Activated gamma-delta T cell (primary cell): ENCODE data around the gene COL1A2.

ENCODE experiments used
- DNase-seq: peaks from one replicate; lab custom pipeline; 2025; lab: John Stamatoyannopoulos, UW
- total RNA-seq, 2 donors: gene quantifications; one replicate each; lab custom pipeline; 2026; lab: John Stamatoyannopoulos, UW

Gene COL1A2
- total RNA-seq: 0 reads per million in 2 donors

DNA sequence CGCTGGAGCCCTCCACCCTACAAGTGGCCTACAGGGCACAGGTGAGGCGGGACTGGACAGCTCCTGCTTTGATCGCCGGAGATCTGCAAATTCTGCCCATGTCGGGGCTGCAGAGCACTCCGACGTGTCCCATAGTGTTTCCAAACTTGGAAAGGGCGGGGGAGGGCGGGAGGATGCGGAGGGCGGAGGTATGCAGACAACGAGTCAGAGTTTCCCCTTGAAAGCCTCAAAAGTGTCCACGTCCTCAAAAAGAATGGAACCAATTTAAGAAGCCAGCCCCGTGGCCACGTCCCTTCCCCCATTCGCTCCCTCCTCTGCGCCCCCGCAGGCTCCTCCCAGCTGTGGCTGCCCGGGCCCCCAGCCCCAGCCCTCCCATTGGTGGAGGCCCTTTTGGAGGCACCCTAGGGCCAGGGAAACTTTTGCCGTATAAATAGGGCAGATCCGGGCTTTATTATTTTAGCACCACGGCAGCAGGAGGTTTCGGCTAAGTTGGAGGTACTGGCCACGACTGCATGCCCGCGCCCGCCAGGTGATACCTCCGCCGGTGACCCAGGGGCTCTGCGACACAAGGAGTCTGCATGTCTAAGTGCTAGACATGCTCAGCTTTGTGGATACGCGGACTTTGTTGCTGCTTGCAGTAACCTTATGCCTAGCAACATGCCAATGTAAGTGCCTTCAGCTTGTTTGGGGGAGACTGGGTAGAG is at the start of gene COL1A2:
Gene COL1A2, plus strand, starts transcription at position 459 of the 704 bp plus-strand sequence. Its CDS starts 137 bp downstream, at position 596.
- DNase-seq: no peak

DNA sequence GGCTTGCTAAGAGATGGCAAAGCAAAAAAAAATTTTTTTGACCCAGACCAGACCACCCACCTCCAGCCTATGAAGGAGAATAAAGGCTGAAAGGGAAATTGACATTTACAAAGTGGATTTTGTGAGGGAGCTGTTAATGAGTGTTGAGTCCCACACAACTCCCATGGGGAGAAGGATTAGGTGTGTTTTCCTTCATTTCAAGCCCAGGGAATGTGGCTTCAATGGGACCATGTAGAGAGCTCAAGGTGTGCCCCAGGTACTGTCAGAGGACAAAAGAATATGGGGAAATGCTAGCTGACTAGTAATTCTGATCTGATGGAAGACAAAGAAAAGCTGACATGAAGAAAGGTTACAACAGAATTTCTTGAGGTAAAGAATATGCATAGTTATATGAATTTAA is 48.8 kb upstream of the COL1A2 start:
- no peak for DNase-seq

DNA sequence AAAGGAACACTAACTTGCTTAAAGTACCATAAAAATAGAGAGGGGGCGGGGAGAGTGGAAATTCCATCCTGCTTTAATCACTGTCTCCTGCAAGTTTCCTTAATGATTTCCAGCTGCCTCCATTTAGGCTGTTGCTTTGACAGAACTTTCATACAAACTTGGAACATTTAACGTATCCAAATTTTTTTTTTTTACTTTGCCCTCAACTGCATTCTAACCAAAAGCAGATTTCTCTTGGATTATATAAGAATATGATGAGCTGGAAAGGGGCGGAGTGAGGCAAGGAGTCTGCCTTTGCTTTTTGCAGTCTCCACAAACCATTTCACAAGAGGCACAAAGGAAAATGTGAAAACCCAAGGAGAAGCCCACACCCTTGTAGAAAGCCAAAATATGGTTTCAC is 46.6 kb upstream of the COL1A2 start:
- DNase-seq: no peak

DNA sequence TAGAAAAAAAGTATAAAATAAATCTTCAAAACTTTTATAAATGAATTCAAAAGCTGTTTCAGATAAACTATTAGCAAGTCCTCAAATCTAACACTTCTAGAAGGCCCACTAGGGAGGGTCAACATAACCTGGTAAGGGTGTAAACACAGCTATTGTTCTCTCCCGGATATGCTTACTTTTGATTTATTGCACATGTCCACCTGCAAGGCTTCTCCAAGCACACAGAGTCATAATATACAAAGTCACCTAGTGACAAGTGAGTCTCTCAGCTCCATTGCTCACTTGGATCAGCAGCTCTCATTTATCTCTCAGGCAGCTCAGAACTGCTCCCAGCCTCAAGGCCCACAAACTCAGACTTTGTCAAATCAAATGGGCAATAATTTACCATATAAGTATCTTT is 44.0 kb upstream of the COL1A2 start:
- no peak for DNase-seq

DNA sequence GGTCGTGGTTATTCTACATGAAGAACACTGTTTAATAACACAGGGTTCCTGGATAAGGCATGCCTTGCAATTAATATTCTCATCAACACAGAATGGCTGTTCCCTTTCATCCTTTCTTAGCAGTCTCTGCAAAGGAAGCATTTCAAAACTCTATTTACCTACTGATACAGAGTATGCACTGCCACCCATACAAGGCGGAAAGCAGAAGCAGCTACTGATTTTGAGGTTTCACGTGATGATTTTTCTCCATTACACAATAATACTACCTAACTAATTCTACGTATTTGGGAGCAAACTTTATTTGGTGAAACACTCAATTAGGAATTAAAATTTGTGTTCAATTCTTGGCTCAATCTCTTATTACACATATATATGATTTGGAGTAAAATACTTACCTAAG is 43.0 kb upstream of the COL1A2 start:
- no peak for DNase-seq

DNA sequence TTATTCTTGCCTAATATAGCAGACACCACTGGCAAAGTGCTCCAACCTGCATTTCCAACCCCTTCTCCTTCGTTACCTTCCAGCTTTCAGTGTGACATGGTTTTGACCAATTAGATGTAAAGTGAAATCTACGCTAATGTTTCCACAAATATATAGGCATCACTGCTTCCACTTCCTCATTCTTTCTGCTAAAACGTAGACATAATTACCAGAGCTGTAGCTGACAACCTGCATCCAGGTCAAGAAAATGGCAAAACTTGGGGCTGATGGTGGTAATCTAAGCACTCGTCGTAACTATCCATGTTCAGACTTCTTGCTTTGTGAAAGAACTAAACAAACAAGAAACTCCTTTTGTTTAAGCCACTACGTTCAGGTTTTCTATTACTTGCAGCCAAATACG is 41.8 kb upstream of the COL1A2 start:
- no peak for DNase-seq

DNA sequence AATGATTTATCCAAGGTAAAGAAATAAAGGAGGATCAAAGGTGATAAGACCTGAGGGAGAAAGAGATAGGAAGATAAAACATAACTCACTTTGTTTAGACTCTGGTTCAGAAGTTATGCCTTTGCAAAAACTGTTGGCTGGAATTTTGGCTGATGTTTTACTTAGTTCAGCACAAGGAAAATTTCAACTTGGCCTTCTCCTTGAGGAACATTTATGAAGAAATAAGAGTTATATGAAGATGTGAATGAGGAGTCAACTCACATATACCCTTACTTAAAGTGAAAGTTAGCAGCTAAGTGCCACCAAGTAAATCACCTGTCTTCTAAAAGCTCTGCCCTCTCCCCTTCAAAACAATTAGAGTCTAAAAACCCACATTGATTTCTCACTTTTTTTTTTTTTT is 39.7 kb upstream of the COL1A2 start:
- DNase-seq: no peak

DNA sequence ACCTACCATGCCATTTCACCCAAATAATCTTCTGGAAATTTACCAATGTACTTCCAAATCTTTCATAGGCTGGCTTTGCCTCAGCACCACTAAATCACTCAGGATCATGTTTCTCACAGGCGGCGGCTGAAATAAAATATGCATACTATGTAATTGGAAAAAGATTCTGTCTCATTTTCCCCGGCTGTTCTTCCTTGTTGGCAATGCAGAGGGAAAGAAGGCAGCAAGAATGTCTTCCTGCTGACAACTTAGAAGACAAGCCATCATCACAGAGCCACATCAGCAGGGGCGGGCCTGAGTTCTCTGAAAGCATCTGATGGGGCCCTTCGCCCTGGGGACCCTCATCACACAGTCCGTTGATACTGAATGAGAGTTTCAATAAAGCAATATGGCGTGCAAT is 39.2 kb upstream of the COL1A2 start:
- no peak for DNase-seq

DNA sequence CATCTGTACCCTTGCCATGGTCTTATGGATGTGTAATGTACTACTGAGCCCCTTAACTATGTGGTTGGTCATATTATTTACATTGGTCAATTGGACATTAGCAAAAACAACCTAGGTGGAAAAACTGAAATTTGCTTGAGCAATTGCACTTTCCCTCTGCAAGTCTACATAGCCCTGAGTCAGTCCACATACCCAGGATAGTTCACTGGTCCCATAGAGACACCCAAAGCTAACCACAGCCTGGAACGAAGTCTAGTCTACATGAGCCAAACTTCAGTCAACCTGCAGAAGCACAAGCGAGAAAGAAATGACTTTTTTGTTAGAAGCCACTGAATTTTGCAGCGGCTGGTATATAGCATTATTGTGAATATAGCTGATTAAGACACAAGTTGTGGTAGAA is 37.6 kb upstream of the COL1A2 start:
- DNase-seq: no peak

DNA sequence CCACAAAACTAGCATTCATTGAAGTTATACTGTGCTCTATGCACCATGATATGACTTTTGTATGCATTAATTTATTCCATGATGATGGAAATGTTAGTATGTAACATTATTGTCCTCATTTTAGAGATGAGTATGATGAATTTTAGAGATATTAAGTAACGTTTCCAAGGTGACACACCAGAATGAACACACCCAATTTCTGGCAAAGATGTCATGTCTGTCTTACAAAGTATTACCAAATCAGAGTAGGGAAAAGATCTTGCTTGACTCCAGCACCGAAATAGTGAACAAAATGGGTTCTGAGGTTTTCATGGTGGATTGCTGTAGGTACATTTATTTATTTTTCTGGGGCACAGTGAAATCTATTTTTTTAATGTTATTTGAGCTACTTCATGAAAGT is 33.8 kb upstream of the COL1A2 start:
- DNase-seq: no peak

DNA sequence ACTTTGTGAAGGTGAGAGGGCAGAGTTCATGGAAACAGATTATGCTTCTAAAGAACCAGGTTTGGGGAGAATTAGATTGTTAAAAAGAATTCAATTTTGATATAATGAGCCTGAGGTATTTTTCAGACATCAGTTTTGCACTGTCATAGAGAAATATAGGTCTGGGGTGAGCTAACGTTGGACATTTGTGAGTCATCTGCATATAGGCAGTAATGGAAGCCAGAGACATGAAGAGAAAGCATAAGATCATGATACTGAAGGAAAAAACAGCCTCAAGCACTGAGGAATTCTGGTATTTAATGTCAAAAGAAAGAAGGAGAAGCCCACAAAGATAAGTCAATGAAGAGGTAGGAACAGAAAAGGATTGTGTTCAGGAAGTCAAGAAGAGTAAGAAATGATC is 32.4 kb upstream of the COL1A2 start:
- DNase-seq: no peak

DNA sequence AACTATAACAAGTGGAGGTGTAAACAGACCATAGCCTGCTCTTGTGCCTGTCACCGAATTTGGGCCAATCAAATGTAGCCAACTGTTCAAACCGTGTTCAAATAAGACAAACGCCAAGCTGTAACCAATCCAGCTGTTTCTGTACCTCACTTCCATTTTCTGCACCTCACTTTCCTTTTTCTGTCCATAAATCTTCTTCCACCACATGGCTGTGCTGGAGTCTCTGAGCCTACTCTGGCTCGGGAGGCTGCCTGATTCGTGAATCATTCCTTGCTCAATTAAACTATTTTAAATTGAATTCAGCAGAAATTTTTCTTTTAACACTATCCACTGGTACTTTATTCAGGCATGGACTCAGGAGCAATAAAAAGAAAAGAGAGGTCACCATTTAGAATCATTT is 29.9 kb upstream of the COL1A2 start:
- no peak for DNase-seq

DNA sequence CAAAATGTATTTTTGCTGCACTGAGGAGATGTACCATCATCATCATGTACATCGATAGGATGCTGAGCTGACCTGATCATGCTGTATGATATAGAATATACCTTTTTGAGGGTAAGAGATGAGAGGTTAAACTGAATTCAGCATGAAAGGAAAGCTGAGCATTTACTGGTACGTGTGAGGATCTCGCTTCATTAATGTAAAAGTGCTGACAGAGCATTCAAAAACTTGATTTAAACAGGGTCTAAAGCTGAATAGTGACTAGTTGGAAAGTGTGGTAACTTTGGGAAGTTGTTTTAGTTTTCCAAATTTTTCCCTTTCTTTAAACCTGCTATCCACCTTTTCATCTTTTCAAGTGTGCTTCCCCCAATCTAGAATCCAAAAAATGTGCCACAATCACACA is 28.5 kb upstream of the COL1A2 start:
- DNase-seq: no peak

DNA sequence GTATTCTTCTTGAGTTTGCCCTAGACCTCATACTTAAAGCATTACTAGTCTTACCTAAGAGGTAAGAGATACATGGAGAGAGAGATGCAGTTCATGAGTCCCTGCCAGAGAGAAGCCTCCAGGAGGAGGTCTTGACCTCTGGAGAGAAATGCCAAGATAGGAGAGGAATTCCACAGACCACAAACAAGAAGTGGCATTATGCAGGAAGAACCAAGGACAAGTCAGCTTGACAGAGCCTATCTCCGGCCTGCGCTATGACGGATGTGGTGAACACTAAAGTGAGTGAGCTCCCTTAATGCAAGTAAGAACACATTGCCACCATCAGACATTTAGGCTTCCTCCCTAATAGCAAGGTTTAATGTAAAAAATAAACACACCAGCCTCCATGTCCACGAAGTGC is 27.9 kb upstream of the COL1A2 start:
- no peak for DNase-seq

DNA sequence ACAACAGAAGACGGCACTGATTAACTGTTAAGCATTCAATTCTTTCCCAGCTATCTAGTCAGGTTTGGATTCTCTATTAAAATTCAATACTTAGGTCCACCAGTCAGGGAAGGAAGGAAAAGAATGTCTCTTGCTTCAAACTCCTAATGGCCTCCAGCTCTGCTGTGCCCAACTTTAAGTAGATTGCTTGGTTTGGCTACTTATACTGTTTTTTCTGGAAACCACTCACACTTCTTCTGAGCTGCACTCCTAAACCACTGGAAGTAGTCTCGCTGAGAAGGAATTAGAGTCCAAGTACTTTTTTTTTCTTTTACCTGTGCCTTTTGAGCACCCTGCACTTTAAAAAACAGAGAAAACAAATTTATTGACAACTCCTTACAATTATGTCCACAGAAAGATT is 26.7 kb upstream of the COL1A2 start:
- no peak for DNase-seq

DNA sequence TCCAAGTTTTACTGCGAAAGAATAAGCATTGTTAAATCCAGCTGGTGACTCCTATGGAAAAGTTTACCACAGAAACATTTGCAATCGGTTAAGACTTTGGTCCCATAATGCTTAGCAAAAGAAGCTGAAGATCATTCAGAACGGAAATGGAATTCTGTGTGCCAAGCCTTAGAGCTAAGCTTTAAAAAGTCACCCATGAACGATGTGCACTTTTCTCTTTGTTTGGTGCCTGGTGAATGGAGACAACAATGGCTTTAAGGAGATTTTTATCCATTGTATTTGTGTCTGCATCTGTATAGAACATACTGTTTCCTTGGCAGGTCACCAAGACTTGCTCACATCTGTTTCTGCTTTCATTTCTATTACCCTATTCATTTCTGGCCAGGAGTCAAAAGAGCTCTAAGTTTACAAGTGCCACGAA is 26.3 kb upstream of the COL1A2 start:
- no peak for DNase-seq

DNA sequence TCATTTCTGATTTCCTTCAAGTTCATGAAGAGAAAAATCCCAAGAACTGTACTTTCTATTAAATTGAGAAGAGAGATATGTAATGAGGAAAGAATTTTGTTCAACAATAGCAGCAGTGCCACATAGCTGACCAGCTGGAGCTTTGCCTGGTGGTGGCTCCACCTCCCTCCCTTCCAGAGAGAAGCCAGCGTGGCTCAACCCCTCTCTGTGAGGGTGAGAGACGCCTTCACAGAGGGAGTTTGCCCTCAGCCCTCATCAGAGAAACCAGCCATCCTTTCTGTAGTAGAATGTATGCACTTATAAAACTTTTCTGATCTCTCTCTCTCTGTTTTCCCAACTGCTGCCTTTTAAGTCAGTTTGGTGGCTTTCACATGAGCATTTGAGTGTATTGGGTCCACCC is 20.5 kb upstream of the COL1A2 start:
- no peak for DNase-seq

DNA sequence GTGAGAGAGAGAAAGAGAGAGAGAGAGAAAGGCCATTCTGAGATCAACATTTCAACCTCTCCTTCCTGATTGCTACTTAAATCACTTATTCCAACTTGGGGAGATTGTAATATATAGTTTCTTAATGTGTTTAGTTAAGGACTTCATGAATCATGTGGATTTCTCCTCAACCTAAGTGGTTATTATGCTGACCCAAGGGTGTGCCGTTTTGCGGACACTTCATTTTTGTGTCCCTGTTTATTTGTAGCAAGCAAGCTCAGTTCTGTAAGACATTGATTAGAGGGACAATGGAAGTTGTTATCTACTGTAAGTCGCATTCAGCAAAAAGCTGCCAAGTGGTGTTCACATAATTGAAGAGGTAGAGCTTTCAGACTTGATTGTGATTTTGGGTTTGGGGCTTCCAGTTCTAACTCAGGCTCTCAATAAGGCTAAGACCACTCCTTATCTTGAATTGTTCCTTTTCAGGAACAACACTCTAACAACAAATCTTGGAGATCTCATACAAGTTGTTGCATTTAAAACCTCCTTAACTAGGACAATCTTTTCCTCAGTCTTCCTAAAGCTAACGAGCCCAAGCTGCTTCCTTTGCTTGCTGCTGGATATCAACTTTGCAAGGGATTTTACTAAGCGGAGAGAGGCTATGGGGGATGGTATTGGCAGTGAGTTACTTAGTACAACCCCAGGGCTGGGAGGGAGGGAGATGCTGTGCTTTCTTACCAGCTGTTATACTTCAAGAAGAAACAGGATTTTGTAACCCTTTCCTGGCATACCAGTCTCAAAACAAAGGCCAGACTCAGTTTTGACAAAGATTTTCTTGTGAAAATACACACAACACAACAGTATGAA is 19.8 kb upstream of the COL1A2 start:
- DNase-seq: no peak

DNA sequence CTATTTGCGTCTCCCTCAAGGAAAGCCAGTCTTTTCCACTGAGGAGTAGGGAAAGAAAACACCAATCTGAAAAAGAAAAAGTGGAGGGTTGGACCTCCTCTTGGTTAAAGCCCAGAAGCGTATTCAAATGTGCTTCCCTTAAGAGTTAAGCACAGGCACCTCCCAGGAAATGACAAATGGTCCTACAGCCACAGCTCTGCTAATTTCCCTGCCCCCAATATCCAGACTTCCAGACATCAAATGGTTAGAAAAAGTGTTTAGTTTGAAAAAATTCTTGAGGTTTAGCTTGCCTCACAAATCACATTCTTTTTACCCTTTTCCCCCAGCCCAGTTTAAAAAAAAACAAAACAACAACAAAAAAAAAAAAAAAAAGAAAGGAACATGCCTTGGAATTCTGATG is 19.0 kb upstream of the COL1A2 start:
- DNase-seq: no peak

DNA sequence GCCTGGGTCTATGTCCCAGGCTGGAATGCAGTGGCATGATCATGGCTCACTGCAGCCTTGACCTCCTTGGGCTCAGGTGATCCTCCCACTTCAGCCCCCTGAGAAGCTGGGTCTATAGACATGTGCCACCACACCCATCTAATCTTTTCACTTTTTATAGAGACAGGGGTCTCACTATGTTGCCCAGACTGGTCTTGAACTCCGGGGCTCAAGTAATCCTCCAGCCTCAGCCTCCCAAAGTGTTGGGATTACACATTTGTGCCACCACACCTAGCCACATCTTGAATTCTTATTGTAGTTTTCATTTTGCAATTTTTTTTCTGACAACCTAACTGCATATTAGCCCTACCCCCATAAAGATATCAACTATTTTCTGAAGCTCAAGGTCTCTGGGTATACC is 18.4 kb upstream of the COL1A2 start:
- DNase-seq: no peak

DNA sequence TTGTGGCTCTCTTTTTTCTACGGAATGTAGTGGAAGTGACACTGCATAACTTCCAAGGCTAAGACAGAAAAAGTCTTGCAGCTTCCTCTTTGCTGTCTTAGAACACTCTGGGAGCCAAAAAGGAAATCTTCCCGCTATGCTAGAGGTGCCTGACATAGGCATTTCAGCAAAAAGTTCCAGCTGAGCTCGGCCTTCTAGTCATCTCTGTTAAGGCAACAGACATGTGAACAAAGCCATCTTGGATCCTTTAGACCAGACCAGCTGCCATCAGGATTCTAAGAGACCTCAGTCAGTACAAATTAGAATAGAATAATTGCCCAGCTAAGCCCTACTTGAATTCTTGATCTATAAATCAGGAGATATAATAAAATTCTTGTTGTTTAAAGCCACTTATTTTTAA is 16.3 kb upstream of the COL1A2 start:
- DNase-seq: no peak

DNA sequence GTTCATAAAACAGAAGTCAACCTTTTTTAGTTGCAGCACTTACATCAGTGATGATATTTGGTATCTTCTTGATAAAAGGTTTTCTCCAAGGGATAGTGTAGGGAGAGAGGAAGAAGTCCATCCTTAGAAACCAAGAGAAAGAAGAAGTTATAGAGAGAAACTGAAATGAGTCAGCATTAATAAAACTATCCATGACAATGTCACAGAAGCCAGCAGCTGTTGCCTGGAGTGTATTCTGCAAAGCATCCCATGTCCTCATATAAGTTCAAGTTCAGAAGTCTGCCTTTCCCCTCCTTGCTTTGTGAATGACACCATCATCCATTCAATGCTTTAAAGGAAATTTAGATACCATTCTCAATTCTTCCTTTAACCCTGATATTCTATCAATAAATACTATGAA is 14.4 kb upstream of the COL1A2 start:
- no peak for DNase-seq

DNA sequence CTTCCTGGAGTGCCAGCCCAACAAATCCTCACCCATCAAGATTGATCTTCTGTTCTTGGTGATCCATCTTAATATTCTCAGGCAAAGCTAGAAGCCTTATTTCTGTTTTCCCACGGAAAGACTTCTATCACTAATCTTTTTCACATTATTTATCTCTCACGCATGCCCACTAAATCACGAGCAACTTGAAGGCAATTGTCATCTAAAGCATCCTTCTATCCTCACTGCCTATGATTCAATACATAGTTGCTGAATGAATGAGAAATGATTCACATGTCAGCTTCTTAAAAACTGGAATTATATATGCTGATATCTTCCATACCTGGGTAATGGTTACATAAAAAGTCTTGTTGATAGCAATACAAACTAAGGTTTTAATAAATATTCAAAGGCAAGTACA is 12.6 kb upstream of the COL1A2 start:
- no peak for DNase-seq

DNA sequence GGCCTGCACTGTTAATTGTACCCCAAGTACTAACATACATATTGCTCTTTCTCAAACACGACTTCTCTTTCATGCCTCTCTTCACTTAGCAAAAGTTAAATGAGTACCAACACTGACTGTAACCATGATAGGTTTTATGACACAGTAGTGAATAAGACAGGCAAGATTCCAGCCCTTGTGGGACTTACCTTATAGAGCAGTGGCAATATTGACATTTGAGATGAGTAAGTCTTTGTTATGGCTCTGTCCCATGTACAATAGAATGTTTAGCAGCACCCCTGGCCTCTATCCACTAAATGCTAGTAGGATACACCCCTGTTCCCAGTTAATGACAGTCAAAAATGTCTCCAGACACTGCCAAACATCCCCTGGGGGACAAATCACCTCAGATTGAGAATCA is 11.9 kb upstream of the COL1A2 start:
- DNase-seq: no peak
